GM12865 (cell line): ENCODE data around the gene NETO2.
"Not testable (repeated sequence)": the region's sequence is repeated elsewhere in the genome, so short reads cannot be mapped to it uniquely, and the experiment has no call there.

Experiments
- DNase-seq: peaks from one replicate; pipeline ENCODE4 v3.0.0; 2010; ENCODE audit warnings: low read depth
- H3K4me3 ChIP-seq: 2 replicates; pipeline ENCODE4 v1.5.1; 2011; ENCODE audit warnings: mild to moderate bottlenecking, low read depth, low read length, control low read depth
- TF ChIP-seq, protein P1 (sequence below): IDR thresholded peaks from 2 replicates; pipeline ENCODE4 v1.5.1; 2011; ENCODE audit warnings: low read length, control low read depth, low read depth, inconsistent platforms; ENCODE audit not compliant: insufficient read depth; ENCODE audit errors: missing control alignments

Gene NETO2

DNA sequence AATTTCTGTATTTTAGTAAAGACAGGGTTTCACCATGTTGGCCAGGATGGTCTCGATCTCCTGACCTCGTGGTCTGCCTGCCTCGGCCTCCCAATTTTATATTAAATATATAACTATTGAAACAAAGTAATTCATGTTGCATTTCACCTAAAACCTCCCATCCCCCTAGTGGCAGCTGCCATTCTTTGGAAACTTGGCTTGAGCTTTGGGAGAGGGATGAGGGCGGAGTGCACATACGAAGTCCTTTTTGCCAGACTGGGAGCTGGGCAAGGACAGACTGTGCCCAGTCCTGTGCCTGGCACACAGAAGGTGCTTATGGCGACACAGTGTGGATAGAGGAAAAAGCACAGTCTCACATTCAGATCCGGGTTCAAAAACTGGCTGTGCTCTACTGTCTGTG, 83.8 kb downstream of the NETO2 start:
- H3K4me3 ChIP-seq = no peak overlapping the region
- no peak for DNase-seq
- TF ChIP-seq, protein P1, sequence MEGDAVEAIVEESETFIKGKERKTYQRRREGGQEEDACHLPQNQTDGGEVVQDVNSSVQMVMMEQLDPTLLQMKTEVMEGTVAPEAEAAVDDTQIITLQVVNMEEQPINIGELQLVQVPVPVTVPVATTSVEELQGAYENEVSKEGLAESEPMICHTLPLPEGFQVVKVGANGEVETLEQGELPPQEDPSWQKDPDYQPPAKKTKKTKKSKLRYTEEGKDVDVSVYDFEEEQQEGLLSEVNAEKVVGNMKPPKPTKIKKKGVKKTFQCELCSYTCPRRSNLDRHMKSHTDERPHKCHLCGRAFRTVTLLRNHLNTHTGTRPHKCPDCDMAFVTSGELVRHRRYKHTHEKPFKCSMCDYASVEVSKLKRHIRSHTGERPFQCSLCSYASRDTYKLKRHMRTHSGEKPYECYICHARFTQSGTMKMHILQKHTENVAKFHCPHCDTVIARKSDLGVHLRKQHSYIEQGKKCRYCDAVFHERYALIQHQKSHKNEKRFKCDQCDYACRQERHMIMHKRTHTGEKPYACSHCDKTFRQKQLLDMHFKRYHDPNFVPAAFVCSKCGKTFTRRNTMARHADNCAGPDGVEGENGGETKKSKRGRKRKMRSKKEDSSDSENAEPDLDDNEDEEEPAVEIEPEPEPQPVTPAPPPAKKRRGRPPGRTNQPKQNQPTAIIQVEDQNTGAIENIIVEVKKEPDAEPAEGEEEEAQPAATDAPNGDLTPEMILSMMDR = no peak

DNA sequence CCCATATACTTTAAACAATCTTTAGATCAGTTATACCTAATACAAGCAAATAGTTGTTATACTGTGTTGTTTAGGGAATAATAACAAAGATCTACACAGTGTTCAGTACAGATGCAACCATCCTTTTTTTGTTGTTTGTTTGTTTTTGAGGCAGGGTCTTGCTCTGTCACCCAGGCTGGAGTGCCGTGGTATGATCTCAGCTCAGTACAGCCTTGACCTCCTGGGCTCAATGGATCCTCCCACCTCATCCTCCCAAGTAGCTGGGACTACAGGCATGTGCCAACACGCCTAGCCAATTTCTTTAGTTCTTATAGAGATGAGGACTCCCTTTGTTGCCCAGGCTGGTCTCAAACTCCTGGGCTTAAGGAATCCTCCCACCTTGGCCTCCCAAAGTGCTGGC, 84.6 kb downstream of the NETO2 start:
- not testable (repeated sequence) for H3K4me3 ChIP-seq, DNase-seq

DNA sequence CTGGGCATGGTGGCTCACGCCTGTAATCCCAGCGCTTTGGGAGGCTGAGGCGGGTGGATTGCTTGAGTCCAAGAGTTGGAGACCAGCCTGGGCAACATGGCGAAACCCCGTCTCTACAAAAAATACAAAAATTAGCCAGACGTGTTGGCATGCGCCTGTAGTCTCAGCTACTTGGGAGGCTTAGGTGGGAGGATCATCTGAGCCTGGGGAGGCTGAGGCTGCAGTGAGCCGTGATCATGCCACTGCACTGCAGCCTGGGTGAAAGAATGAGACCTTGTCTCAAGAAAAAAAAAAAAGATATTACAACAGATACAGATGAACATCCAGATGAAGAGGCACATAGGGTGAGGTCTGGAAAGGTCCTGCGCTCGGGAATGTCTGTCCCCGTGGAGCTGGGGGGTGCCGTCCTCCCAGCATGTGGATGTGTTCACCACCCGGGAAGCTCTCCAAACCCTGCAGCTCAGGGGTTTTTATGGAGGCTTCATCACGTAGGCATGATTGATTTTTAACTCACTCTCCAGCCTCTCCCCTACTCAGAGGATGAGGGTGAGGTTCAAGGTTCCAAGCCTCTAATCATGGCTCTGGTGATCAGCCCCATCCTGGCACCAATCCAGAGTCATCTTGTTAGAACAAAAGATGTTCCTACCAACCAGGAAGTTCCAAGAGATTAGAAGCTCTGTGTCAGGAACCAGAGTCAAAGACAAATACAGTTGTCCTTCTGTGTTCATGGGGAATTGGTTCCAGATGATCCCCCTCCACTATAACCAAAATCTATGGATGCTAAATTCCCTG, 85.3 kb downstream of the NETO2 start:
- no peak for DNase-seq
- TF ChIP-seq, protein P1 = no peak

DNA sequence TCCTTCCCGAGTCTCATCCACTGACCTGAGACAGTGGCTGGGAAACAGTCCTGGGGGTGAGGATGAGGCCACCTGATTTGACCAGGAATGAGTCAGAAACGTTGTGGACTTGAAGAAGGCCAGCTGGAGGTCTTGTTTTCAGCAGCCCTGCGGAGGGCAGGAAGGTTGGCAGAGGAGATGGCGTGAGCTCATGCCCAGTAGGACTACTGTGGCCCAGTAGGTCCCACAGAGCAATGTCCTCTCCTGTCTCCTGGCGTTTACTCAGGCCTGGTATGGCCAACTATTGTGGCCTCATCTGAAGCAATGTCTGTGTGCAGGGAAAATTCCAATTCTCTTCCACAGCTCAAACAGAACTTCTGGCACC, 86.1 kb downstream of the NETO2 start:
- H3K4me3 ChIP-seq = no peak overlapping the region
- TF ChIP-seq, protein P1 = no peak
- no peak for DNase-seq

More for the DNA sequence above, 85.3 kb downstream of the NETO2 start:
- H3K4me3 ChIP-seq = no peak overlapping the region

DNA sequence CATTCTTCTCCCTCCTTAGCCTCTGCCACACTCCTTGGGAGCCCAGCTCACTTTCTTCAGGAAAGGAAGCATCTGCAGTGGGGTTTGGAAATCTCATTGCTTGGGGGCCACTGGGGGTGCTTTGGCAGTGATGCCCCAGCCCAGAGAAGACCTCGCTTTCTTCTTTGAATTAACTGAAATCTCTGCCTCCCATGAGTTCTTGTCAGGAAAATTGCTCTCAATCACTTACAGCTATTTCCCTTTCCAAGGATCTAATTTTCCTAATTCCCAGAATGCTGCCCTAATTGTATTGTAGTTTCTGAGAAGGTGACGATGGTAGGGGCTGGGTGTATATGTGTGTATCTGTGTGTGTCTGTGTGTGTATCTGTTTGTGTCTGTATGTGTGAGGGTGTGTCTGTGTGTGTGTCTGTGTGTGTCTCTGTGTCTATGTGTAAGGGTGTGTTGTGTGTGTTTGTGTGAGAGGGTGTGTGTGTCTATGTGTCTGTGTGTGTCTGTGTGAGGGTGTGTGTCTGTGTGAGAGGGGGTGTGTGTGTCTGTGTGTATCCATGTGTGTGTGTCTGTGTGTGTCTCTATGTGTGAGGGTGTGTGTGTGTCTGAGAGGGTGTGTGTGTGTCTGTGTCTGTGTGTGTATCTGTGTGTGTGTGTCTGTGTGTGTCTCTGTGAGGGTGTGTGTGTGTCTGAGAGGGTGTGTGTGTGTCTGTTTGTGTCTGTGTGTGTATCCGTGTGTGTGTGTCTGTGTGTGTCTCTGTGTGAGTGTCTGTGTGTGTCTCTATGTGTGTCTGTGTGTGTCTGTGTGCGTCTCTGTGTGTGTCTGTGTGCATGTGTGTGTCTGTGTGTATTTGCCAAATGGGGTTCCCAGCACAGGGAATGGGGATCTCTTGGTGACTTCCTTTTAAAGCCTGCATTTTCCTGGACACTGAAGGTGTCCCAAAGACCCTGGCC, 86.8 kb downstream of the NETO2 start:
- TF ChIP-seq, protein P1 = no peak
- no peak for DNase-seq
- no peak overlapping the region for H3K4me3 ChIP-seq

DNA sequence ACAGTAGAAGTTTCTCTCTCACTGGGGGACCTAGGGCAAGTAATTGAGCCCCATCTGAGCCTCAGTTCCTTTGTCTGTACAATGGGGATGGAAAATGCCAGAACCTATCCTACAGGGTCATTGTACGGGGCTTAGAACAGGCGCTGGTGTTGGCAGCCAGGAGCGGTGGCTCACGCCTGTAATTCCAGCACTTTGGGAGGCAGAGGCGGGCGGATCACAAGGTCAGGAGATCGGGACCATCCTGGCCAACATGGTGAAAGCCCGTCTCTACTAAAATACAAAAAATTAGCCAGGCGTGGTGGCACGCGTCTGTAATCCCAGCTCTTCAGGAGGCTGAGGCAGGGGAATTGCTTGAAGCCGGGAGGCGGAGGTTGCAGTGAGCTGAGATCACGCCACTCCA, 87.7 kb downstream of the NETO2 start:
- H3K4me3 ChIP-seq, DNase-seq: not testable (repeated sequence)

DNA sequence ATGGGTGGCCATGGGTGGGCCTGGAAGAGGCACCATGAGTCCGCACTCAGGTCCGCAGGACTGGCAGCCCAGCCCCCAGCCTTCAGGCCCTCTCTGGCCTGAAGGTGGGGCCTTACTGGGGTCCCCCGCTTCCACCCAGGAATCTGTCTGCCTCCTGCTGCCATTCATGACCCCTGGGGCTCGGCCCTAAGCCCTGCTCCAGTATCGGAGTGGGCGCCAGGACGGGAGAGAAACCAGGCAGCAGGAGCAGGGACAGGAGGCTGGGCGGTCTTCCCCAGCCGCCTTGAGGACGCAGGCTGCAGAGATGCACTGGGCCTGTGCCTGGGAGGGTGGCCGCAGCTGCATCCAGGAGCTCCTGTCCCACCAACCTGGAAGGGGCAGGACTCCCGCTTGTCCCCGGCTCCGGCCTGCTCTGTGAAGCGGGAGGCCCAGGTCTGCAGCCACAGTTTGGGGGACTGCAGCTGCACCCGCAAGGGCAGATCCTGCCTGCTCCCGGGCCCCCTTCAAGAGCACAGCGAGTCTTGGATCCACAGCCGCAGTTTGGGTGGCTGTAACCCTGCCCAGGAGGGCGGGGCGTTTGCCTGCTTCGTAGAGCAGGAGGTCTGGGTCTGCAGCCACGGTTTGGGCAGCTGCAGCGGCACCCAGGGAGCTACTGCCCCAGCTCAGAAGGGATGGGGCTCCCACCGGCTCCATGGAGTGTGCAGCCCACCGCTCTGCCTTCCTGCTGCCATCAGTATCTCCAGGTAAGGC, 88.4 kb downstream of the NETO2 start:
- no peak for DNase-seq
- TF ChIP-seq, protein P1 = no peak
- no peak overlapping the region for H3K4me3 ChIP-seq
